GM15510 (cell line): ENCODE data around the gene TFF1.

Experiments used
- POLR2A ChIP-seq: IDR thresholded peaks from 3 replicates; pipeline ENCODE4 v1.6.1; 2011; ENCODE audit warnings: borderline replicate concordance; ENCODE audit not compliant: insufficient read length; ENCODE audit errors: extremely low read depth

Gene TFF1

DNA sequence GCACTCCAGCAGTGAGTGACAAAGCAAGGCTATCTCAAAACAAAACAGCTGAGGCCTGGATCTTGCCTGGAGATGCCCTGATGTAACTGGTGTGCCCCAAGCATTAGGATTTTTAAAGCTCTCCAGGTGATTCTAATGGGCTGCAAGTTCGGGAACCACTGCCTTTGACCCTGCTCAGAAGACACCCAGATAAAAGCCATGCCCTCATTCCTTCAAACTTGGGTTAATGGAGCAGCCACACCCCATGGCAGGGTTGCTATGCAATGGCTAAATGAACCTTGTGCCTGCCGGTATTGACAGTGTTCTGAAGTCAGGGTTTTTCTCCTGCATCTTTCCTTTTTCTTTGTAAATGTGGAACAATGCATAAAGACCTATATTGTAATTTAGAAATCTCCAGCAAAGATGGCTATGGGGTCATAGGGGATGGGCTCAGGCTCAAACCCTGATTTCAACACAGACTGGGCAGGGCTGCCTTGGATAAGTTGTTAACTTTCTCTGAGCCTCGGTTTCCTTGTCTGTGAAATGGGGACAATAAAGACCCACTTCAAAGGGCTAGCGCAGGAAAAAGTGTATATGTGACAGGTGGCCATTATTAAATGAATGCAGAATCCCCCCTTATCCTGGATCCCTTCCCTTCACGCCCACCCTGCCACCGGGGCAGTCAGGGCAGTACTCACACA lies 51.6 kb downstream of the TFF1 start:
- TF ChIP-seq POLR2A = no peak

DNA sequence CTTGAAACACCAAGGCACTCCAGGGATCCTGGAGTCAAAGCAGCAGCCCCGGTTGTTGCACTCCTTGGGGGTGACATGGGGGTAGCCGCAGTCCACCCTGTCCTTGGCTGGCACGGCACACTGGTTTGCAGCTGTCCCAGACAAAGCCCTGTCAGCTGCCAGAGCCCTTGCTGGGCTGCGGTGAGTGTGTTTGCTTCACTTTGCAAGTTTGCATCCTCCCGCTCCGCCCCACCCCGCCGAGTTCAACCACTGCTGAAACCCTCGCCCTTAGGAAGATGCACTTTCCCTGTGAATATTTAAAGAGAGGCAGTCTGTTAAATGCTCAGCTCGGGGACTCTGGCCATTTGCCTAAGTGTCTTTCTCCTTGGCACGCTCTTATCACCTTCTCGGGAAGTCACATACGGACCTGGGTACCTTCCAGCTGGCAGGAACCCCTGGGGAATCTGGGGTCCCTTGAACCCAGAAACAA lies 52.8 kb downstream of the TFF1 start:
- no peak for TF ChIP-seq POLR2A

DNA sequence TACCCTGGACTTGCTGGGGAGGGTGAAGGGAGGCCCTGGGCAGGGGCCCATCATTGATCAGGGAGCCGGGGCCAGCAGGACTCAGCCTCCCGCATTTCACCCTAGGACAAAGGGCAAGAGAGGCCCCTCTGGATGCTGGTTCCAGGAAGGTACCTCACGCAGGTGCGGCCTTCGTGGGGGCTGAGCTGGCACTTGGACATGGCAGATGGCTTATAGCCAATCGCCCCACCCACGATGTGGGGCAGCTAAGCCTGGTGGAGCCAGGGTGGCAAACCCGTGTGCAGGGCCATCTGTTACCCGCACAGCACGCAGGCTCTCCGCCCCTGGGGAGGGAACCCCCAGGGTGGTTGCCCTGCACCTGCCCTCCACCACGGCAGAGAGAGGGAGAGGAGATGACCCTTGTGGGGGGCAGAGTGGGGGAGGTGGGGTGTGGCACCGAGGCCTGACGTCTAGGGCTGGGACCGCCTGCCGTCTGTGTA lies 53.7 kb downstream of the TFF1 start:
- no peak for TF ChIP-seq POLR2A
